ENCODE measurements around the gene FIGNL2. TPM values are rescaled to one million over a fixed set of nuclear protein-coding genes. Genes with fewer than 3 reads are reported as not detected.

FIGNL2 gene
- total RNA-seq, 2 experiments from 2014 or later, result 1.2 to 1.3 TPM

DNA sequence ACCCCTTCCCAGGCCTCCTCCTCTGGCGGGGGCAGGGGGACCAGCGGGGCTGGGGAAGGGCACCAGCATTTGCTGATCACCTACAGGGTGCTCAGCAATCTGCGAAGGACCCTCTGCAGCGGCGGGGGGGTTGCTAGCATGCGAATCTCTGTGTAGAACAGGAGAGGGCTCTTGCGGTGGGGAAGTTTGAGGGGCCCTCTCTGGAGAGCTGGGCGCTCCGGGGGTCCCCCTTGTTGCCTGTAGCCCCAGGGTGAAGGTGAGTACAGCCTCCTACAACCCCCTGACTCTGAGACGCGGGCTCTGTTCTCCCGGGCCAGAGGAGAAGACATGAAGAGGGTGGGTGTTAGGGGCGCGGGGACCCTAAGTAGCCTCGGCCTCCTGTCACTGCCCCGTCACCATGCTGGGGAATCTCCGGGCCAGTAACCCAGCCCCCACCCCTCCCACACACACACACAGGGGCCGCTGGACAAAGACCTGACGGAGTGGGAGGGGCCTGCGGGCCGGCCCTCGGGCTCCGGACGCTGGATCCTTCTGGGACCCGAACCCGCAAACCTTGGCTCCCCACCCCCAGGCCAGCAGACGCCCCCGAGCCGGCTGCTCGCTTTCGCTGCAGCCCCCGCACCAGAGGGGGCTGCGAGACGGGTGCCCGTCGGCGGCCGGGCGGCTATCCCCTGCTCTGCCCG lies 734 bp downstream of the FIGNL2 start:
- Mint-ChIP-seq H3K4me1 (ENCODE audit: low read depth) (peaks cover 32% of the 10 kb centered on the region), H3K4me3 (peak overlapping the region; percentile 70), H3K27me3 (peaks cover 59% of the 10 kb centered on the region), H3K36me3 (ENCODE audit: low read depth) (no peaks in the 10 kb centered on the region), H3K9me3 (no peaks in the 10 kb centered on the region), H3K27ac (no peak overlapping the region)
- ChIA-PET POLR2A (no interaction called here), CTCF (no interaction called here)
- DNase-seq (peak in 2 of 14 experiments; percentile 25 to 41), ATAC-seq (ENCODE audit: poor library complexity) (peak; percentile 35)
- H3K36me3 ChIP-seq (ENCODE audit: insufficient read depth, low read length), result no peaks in the 10 kb centered on the region
- H3K4me1 ChIP-seq (ENCODE audit: insufficient read depth, low read length), result peaks cover 36% of the 10 kb centered on the region
- no peak overlapping the region for H3K27ac ChIP-seq (ENCODE audit: low read depth in 1 of 2, low read length in 2 of 2)
- H3K27me3 ChIP-seq (ENCODE audit: control insufficient read depth in 1 of 2, insufficient read depth in 2 of 2, low read length in 2 of 2), result peaks cover 37 to 50% of the 10 kb centered on the region in 2 experiments
- H3K9me3 ChIP-seq (ENCODE audit: control insufficient read depth in 1 of 2, insufficient read depth in 1 of 2, low read length in 2 of 2), result peaks cover 0 to 14% of the 10 kb centered on the region in 2 experiments
- TF ChIP-seq, protein P1, sequence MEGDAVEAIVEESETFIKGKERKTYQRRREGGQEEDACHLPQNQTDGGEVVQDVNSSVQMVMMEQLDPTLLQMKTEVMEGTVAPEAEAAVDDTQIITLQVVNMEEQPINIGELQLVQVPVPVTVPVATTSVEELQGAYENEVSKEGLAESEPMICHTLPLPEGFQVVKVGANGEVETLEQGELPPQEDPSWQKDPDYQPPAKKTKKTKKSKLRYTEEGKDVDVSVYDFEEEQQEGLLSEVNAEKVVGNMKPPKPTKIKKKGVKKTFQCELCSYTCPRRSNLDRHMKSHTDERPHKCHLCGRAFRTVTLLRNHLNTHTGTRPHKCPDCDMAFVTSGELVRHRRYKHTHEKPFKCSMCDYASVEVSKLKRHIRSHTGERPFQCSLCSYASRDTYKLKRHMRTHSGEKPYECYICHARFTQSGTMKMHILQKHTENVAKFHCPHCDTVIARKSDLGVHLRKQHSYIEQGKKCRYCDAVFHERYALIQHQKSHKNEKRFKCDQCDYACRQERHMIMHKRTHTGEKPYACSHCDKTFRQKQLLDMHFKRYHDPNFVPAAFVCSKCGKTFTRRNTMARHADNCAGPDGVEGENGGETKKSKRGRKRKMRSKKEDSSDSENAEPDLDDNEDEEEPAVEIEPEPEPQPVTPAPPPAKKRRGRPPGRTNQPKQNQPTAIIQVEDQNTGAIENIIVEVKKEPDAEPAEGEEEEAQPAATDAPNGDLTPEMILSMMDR (IDR thresholded peaks at IDR 0.05), result no peak
- H3K4me3 ChIP-seq (ENCODE audit: low read length), result peak overlapping the region; percentile 14
- intact Hi-C loops (cut with DNase I, micrococcal nuclease), result no loop called here

DNA sequence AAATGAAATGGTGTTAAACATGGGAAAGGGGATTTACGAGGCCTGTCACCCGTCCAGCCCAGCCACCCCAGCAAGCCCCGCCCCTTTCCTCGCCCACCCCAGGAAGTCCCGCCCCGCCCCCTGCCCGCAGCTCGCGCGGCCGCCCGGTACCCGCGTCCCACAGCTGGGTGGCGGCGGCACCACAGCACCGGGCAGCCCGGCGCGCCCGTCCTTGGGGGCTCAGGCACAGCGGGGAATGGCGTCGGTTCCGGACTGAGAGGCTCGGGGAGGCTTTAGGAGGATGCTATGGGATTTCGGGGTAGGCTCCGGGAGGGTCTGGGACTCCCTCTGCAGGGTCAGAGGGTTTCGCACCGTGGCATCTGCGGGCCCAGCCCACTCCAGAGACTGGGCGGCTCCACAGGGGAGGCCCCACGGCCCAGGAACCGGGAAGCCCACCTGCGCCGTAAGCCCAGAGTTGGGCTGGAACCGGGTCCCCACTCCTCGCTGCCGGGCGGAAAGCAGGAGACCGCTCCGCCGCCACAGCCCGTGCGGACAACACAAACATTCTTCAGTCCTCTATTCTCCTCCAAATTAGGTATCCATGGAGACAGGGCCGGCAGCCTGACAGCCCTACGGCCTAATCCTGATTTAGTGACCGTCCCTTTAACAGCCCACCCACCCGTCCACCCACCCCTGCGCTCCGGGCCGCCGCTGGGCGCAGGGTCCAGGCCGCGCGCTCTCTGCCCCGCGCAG lies 1.4 kb downstream of the FIGNL2 start:
- CTCF ChIA-PET, result no interaction called here
- Histone ChIP-seq H3K4me3 (ENCODE audit: low read length) (peak overlapping the region; percentile 56), H3K36me3 (ENCODE audit: insufficient read depth, low read length) (no peaks in the 10 kb centered on the region), H3K4me1 (ENCODE audit: insufficient read depth, low read length) (peaks cover 36% of the 10 kb centered on the region), H3K9me3 (ENCODE audit: control insufficient read depth in 1 of 2, insufficient read depth in 1 of 2, low read length in 2 of 2) (peaks cover 0 to 14% of the 10 kb centered on the region in 2 experiments), H3K27ac (ENCODE audit: low read depth in 1 of 2, low read length in 2 of 2) (no peak overlapping the region), H3K27me3 (ENCODE audit: control insufficient read depth in 1 of 2, insufficient read depth in 2 of 2, low read length in 2 of 2) (peaks cover 40 to 51% of the 10 kb centered on the region in 2 experiments)
- ATAC-seq (ENCODE audit: poor library complexity) (peak; percentile 46), DNase-seq (peak in 11 of 14 experiments; percentile 15 to 71 (median 40))
- Mint-ChIP-seq H3K4me3 (peak overlapping the region; percentile 86), H3K27me3 (peaks cover 59% of the 10 kb centered on the region), H3K36me3 (ENCODE audit: low read depth) (no peaks in the 10 kb centered on the region), H3K4me1 (ENCODE audit: low read depth) (peaks cover 30% of the 10 kb centered on the region), H3K9me3 (no peaks in the 10 kb centered on the region), H3K27ac (no peak overlapping the region)
- intact Hi-C loops (cut with DNase I, micrococcal nuclease), result no loop called here
- TF ChIP-seq, protein P1 (IDR thresholded peaks at IDR 0.05), result no peak
- POLR2A ChIA-PET, result no interaction called here

GRCh38 chr12:51846271-51846691 lies 2.2 kb downstream of the FIGNL2 start:
- peak overlapping the region; percentile 71 for H3K4me3 Mint-ChIP-seq
- CTCF ChIA-PET, result no interaction called here
- H3K4me3 ChIP-seq (ENCODE audit: low read length), result no peak overlapping the region
- peaks cover 23% of the 10 kb centered on the region for H3K4me1 Mint-ChIP-seq (ENCODE audit: low read depth)
- no peaks in the 10 kb centered on the region for H3K36me3 Mint-ChIP-seq (ENCODE audit: low read depth)
- POLR2A ChIA-PET, result no interaction called here
- no peaks in the 10 kb centered on the region for H3K9me3 Mint-ChIP-seq
- no peak overlapping the region for H3K27ac Mint-ChIP-seq
- peaks cover 47 to 55% of the 10 kb centered on the region in 2 experiments for H3K27me3 ChIP-seq (ENCODE audit: control insufficient read depth in 1 of 2, insufficient read depth in 2 of 2, low read length in 2 of 2)
- no peaks in the 10 kb centered on the region for H3K36me3 ChIP-seq (ENCODE audit: insufficient read depth, low read length)
- DNase-seq (no peak), ATAC-seq (ENCODE audit: poor library complexity) (no peak)
- peaks cover 64% of the 10 kb centered on the region for H3K27me3 Mint-ChIP-seq
- peaks cover 34% of the 10 kb centered on the region for H3K4me1 ChIP-seq (ENCODE audit: insufficient read depth, low read length)
- H3K9me3 ChIP-seq (ENCODE audit: control insufficient read depth in 1 of 2, insufficient read depth in 1 of 2, low read length in 2 of 2), result peaks cover 0 to 14% of the 10 kb centered on the region in 2 experiments
- H3K27ac ChIP-seq (ENCODE audit: low read depth in 1 of 2, low read length in 2 of 2), result no peak overlapping the region
- intact Hi-C loops (cut with DNase I, micrococcal nuclease), result no loop called here
- TF ChIP-seq, protein P1 (IDR thresholded peaks at IDR 0.05), result no peak

Data from CD4-positive, alpha-beta T cell (primary cell).